Activated naive CD4-positive, alpha-beta T cell treated with anti-CD3 and anti-CD28 coated beads, Interleukin-2, amount 50 U/mL, for 16 hours (primary cell): Measurements from ENCODE around the gene PNKD.

ENCODE experiments used
- DNase-seq: peaks from one replicate; pipeline ENCODE4 v3.0.0-alpha.2; 2020

PNKD gene

DNA sequence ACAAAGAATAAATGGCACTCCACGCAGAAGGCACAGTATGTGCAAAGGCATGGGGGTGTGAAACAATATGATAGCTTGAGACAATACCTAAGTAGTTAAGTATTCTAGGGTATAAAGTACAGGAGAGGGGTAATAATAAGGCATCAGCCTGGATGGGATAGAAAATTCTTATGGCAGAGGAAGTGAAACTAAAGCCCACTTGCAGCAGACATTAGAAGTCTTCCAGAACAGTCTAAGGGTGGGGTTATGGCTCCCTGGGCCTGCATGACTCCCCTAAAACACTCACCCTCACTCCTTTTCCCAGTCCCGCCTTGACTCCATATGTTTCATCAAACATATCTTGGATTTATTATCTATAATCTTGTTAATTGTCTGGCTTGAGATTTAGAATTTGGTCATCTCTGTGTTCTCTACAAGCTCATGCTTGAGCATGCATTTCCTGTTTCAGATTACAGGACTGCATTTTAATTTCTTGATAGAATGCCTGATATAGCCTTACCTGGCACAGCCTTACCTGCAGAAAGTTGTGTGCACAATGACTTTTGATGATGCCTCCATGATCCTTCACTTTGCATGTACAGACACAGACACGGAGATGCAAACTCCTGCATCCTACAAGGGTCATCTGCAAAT is 50.5 kb downstream of the PNKD start:
- no peak for DNase-seq

DNA sequence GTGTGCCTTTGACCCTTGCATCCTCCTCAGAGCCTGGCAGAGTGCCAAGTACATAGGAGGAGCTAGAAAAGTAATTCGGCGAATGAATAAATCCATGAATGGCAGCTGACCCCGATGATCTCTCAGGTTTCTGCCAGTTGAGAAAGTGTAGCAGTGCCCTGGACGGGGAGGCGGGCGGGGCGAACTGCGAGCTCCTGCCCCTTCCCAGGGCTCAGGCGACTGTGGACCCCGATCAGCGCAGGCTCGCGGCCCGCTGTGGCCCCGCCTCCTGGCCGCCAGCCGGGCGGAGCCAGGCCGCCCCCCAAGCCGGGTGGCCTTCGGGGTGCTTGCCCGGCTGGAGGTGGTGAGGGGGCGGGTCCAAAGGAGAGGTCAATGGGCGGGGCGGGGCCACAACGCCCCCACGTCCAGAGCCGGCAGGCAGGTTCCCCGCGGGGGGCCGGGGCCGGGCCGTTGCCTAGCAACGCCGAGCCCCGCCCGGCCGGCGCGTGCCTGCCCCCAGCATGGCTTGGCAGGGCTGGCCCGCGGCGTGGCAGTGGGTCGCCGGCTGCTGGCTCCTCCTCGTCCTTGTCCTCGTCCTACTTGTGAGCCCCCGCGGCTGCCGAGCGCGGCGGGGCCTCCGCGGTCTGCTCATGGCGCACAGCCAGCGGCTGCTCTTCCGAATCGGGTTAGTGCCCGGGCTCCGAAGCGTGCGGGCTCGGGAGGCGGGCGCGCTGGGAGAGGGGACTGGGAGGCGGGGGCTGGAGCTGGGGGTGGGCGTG is 52.6 kb downstream of the PNKD start:
- DNase-seq, result peak; percentile 49

GRCh38 chr2:218323526-218324472 is 53.5 kb downstream of the PNKD start:
- no peak for DNase-seq

DNA sequence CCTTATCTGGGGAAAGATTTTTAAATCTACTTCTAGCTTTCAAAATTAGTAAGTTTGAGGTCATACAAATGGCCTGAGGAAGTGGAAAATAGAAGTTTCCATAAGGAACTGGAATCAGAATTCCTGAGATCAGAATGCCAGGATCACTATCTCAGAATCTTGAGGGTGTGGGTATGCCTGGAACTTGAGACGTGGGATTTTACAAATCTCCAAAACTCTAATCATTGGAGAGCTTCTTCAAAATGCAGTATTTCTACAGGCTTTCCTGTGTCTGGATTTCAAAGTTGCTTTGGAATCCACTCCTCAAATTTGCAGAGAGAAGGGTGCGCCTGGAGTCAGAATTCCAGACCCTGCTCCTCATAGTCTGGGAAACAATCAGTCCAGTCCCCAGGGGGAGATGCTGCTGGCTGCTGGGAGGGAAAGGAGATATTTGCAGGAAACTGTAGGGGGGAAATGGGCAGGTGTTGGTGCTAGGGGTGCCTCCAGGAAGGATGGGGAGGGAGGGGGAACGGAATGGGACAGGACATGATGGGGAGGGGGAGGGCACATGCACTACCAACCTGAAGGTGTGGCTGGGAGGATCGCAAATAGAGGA is 55.3 kb downstream of the PNKD start:
- no peak for DNase-seq

DNA sequence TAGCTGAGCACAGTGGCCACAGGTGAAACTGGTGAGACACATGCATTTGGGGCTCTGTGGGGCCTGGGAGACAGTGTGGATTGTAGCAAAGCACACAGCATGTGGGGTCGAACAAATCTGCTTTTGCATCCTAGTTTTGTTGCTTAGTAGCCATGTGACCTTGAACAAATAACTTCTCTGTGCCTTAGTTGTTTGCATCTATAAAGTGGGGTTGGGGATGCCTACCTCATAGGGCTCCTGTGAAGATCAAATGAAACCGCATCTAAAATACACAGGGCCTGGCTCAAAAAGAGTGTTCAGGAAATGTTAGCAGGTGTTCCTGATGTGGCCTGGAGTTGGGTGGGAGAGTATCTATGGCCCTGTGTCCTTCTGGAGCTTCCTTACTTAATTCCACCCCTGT is 56.0 kb downstream of the PNKD start:
- DNase-seq, result no peak

DNA sequence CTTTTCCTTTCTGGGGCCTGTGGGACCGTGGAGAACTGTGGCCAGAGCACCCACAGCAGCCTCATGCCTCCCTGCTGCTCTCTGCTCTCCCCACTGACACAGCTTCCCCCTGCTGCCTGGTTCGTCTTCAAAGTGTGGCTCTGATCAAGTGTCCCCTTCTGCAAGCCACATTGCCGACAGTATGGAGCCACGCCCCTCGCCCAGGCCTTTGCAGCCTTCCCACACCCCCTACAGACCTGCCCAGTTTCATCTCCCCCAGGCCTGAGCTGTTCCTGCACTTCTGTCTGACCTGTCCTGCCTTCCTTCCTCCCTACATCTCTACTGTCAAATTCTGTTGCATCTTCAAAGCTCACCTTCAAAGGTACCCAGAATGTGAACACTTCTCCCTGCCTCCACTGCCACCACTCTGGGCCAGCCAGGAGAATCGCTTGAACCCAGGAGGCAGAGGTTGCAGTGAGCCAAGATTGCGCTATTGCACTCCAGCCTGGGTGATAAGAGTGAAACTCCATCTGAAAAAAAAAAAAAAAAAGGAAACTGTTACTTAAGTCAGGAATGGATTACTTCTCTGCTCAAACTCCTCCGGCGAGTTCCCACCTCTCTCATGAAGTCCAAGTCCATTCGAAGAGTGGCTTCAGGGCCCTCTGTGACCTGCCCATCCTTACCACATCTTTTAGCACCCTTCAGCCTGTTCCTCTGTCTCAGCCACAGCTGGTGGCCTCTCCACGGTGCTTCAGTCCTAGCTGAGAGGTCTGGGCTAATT is 57.3 kb downstream of the PNKD start:
- DNase-seq, result no peak

GRCh38 chr2:218328294-218328693 is 58.0 kb downstream of the PNKD start:
- no peak for DNase-seq

- no peak for DNase-seq
Measured at GRCh38 chr2:218329027-218329825, 58.9 kb downstream of the PNKD start.

- DNase-seq, result no peak
Measured at GRCh38 chr2:218329826-218330593, 59.7 kb downstream of the PNKD start.

DNA sequence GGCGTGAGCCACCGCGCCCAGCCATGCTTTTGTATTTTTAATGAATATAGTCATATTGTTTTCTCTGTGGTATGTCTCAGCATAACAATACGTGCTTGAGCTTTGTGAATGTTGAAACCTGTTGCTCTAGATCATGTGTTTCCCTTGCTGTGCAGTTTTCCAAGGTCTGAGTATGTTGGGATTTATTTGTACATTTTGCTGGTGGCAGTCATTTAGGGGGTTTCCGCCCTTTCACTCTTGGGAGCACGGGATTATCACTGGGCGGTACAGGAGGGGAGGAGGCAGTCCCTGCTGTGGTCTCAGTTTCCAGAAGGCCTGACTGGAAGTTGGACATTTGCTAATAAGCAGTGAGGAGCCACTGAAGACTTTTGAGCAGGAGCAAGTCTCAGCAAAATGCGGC is 61.4 kb downstream of the PNKD start:
- DNase-seq, result no peak

GRCh38 chr2:218332288-218332687 is 62.0 kb downstream of the PNKD start:
- DNase-seq, result no peak

DNA sequence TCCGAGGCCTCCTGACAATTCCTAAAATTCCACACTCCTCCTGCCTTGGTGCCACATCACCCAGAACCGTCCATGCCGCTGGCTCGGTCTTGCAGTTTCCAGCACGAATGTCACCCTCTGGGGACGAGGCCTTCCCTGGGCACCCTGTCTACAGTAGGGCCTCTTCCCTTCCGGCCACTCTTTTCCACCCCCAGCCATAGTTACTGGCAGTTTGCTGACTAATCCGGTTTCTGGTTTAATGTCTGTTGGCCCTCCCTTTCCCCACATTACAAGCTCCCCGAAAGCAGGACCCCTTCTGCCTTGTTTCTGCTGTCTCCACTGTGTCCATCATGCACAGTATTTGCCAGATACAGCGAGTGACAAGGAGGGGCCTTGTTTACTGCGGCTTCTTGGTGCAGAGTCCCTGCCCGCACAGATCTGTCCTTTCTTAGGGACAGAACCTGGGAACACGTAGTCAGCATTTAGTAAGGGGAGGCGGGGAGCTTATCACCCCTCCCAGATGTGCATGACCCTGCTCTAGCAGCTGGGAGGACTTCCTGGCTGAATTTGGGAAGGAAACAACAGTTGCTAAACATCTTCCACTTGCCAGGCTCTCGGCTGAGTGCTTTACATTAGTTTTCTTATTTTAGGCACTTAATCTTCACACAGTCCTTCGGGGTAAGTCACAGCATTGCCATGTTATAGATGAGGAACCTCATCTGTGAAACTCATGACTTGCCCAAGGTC is 62.8 kb downstream of the PNKD start:
- no peak for DNase-seq

DNA sequence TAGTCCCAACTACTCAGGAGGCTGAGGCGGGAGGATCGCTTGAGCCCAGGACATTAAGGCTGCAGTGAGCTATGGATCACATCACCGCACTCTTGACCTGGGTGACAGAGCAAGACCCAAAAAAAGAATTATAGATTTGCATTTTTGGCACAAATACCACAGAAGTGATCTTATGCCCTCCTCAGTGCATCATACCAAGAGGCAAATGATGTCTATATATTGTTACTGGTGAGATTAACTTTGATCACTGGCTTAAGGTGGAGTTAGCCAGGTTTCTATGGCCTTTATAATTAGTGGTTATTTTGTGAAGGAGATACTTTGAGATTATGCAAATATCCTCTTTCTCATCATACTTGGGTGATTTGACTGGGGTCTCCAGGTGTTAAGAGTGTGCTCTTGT is 64.2 kb downstream of the PNKD start:
- no peak for DNase-seq

- DNase-seq, result no peak
Measured at GRCh38 chr2:218340656-218341055, 70.3 kb downstream of the PNKD start.

GRCh38 chr2:218341381-218341780 is 71.1 kb downstream of the PNKD start:
- DNase-seq, result no peak

DNA sequence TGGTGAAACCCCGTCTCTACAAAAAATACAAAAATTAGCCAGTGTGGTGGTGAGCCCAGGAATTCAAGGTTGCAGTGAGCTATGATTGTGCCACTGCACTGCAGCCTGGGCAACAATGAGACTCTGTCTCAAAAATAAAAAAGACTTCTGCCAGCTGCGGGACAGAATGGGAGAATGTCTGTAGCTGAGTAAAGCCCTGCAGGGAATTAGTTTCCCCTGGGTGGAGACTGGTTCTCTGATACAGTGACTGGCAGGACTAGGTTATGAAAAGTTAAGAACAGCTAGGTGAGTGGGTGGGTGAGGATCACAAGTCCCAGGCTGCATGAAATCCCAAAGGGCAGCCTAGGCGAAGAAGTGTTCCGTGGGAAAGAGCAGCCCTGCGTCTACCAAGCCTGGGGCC is 72.5 kb downstream of the PNKD start:
- no peak for DNase-seq

DNA sequence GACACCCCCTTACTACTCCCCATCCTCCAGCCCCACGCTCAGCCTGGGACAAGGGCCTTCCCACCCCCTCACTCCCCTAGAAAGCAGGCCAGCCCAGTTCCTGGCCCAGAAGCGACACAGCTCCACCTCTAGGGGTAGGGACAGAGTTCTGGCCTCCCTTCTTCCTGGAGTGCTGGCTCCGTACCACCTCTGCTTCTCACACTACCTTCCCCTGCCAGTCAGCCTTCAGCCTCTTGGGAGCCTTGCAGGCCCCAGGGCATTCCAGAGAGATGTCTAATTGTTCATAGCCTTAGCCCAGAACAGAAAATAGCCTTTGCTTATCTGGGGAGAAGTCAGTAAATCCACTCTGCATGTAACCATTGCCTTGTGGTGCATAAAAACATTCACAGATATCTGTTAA is 73.3 kb downstream of the PNKD start:
- no peak for DNase-seq

GRCh38 chr2:218344090-218344754 is 73.9 kb downstream of the PNKD start:
- DNase-seq, result no peak

GRCh38 chr2:218344755-218345417 is 74.6 kb downstream of the PNKD start:
- no peak for DNase-seq
